ENCODE measurements around the gene ITPKC. TPM values are rescaled to one million over a fixed set of nuclear protein-coding genes. Genes with fewer than 3 reads are reported as not detected.

The ITPKC gene
- polyA plus RNA-seq, 3 donors, result 2.7 to 5.7 (median 2.9) TPM

GRCh38 chr19:40719414-40719894 is 2.5 kb downstream of the ITPKC start:
- Histone ChIP-seq H3K9me3 (replicated peaks in 1 of 2; ENCODE audit: control insufficient read depth in 1 of 2, insufficient read depth in 1 of 2, low read length in 2 of 2) (no peaks in the 10 kb centered on the region), H3K9ac (ENCODE audit: insufficient read depth, low read length, poor library complexity, severe bottlenecking) (no peak overlapping the region), H3K4me1 (ENCODE audit: control insufficient read depth in 1 of 2, insufficient read depth in 2 of 2, low read length in 2 of 2) (peaks cover 56 to 61% of the 10 kb centered on the region in 2 donors), H3K4me3 (replicated peaks in 1 of 3; ENCODE audit: low read depth in 2 of 3, low read length in 3 of 3) (peak overlapping the region in 1 of 3 experiments; percentile 91), H3K36me3 (replicated peaks in 1 of 2; ENCODE audit: control insufficient read depth in 1 of 2, insufficient read depth in 2 of 2, low read length in 2 of 2) (peaks cover 7 to 17% of the 10 kb centered on the region in 2 donors), H3K27ac (ENCODE audit: low read depth in 1 of 2, low read length in 2 of 2) (peak overlapping the region; percentile 9 to 78), H3K27me3 (ENCODE audit: control insufficient read depth in 2 of 2, insufficient read depth in 2 of 2, low read length in 2 of 2) (no peaks in the 10 kb centered on the region), H3K4me2 (replicated peaks; ENCODE audit: extremely low read depth, low read length, poor library complexity, severe bottlenecking) (peak overlapping the region; percentile 87), H3K79me2 (ENCODE audit: insufficient read depth, low read length) (peaks cover 31% of the 10 kb centered on the region), H2AFZ (ENCODE audit: insufficient read depth, low read depth, low read length, poor library complexity, severe bottlenecking) (no peak overlapping the region), H4K20me1 (ENCODE audit: insufficient read depth, low read length) (peaks cover 14% of the 10 kb centered on the region)
- DNase-seq, result no peak
- 83% methylated on average over 3 of the region's 7 CpGs for WGBS (ENCODE audit: insufficient coverage)
- Mint-ChIP-seq H3K4me3 (peak overlapping the region; percentile 84 to 94), H3K4me1 (peaks cover 72% of the 10 kb centered on the region), H3K27ac (peak overlapping the region in 6 of 7 donors; percentile 89 to 94 (median 92)), H3K9me3 (peaks cover 0 to 8% (median 0%) of the 10 kb centered on the region in 7 donors), H3K36me3 (peaks cover 22 to 23% of the 10 kb centered on the region in 2 donors), H3K27me3 (ENCODE audit: low read depth in 3 of 3) (peaks cover 0 to 8% (median 4%) of the 10 kb centered on the region in 3 donors)
- TF ChIP-seq, protein P1, sequence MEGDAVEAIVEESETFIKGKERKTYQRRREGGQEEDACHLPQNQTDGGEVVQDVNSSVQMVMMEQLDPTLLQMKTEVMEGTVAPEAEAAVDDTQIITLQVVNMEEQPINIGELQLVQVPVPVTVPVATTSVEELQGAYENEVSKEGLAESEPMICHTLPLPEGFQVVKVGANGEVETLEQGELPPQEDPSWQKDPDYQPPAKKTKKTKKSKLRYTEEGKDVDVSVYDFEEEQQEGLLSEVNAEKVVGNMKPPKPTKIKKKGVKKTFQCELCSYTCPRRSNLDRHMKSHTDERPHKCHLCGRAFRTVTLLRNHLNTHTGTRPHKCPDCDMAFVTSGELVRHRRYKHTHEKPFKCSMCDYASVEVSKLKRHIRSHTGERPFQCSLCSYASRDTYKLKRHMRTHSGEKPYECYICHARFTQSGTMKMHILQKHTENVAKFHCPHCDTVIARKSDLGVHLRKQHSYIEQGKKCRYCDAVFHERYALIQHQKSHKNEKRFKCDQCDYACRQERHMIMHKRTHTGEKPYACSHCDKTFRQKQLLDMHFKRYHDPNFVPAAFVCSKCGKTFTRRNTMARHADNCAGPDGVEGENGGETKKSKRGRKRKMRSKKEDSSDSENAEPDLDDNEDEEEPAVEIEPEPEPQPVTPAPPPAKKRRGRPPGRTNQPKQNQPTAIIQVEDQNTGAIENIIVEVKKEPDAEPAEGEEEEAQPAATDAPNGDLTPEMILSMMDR (IDR thresholded peaks at IDR 0.05), result no peak
- intact Hi-C loops (cut with micrococcal nuclease), result no loop called here

GRCh38 chr19:40721140-40721486 is 4.2 kb downstream of the ITPKC start:
- Histone ChIP-seq H3K9ac (ENCODE audit: insufficient read depth, low read length, poor library complexity, severe bottlenecking) (no peak overlapping the region), H3K27ac (ENCODE audit: low read depth in 1 of 2, low read length in 2 of 2) (peak overlapping the region; percentile 59 to 78), H3K79me2 (ENCODE audit: insufficient read depth, low read length) (peaks cover 29% of the 10 kb centered on the region), H3K9me3 (replicated peaks in 1 of 2; ENCODE audit: control insufficient read depth in 1 of 2, insufficient read depth in 1 of 2, low read length in 2 of 2) (no peaks in the 10 kb centered on the region), H3K4me2 (replicated peaks; ENCODE audit: extremely low read depth, low read length, poor library complexity, severe bottlenecking) (peak overlapping the region; percentile 87), H3K27me3 (ENCODE audit: control insufficient read depth in 2 of 2, insufficient read depth in 2 of 2, low read length in 2 of 2) (no peaks in the 10 kb centered on the region), H3K4me1 (ENCODE audit: control insufficient read depth in 1 of 2, insufficient read depth in 2 of 2, low read length in 2 of 2) (peaks cover 44 to 46% of the 10 kb centered on the region in 2 donors), H2AFZ (ENCODE audit: insufficient read depth, low read depth, low read length, poor library complexity, severe bottlenecking) (no peak overlapping the region), H3K36me3 (replicated peaks in 1 of 2; ENCODE audit: control insufficient read depth in 1 of 2, insufficient read depth in 2 of 2, low read length in 2 of 2) (peaks cover 17 to 34% of the 10 kb centered on the region in 2 donors), H3K4me3 (replicated peaks in 1 of 3; ENCODE audit: low read depth in 2 of 3, low read length in 3 of 3) (peak overlapping the region in 1 of 3 experiments; percentile 91), H4K20me1 (ENCODE audit: insufficient read depth, low read length) (peaks cover 17% of the 10 kb centered on the region)
- peaks cover 58% of the 10 kb centered on the region for H3K4me1 Mint-ChIP-seq
- intact Hi-C loops (cut with micrococcal nuclease), result no loop called here
- peaks cover 36% of the 10 kb centered on the region in 2 donors for H3K36me3 Mint-ChIP-seq
- 67% methylated on average over 2 of the region's 6 CpGs for WGBS (ENCODE audit: insufficient coverage)
- TF ChIP-seq, protein P1 (IDR thresholded peaks at IDR 0.05), result no peak
- DNase-seq, result no peak
- peak overlapping the region in 5 of 7 donors; percentile 37 to 94 (median 89) for H3K27ac Mint-ChIP-seq
- peak overlapping the region in 1 of 2 donors; percentile 94 for H3K4me3 Mint-ChIP-seq
- H3K9me3 Mint-ChIP-seq, result peaks cover 0 to 10% (median 0%) of the 10 kb centered on the region in 7 donors
- H3K27me3 Mint-ChIP-seq (ENCODE audit: low read depth in 3 of 3), result peaks cover 0 to 8% (median 0%) of the 10 kb centered on the region in 3 donors
